Eye (tissue), 1 donor: ENCODE measurements around the gene GRXCR2.
A peak's percentile ranks its signal among the peaks of the same experiment; 100 is the strongest.
"Not testable (repeated sequence)": the region's sequence is repeated elsewhere in the genome, so short reads cannot be mapped to it uniquely, and the experiment has no call there.

ENCODE experiments used
- DNase-seq: peaks from one replicate; pipeline ENCODE4 v3.0.0-alpha.2; 2015

The GRXCR2 gene

GRCh38 chr5:145872914-145873313 is at the start of gene GRXCR2:
TSS of gene GRXCR2 (minus strand) at chr5:145873014. CDS start at chr5:145872968, 46 bp downstream.
- no peak for DNase-seq

GRCh38 chr5:145922059-145922458 is 49.2 kb upstream of the GRXCR2 start:
- DNase-seq = no peak

- no peak for DNase-seq
Measured at GRCh38 chr5:145921211-145921610, 48.4 kb upstream of the GRXCR2 start.

- DNase-seq = no peak
Measured at GRCh38 chr5:145920542-145921210, 47.9 kb upstream of the GRXCR2 start.

GRCh38 chr5:145919413-145919812 is 46.6 kb upstream of the GRXCR2 start:
- no peak for DNase-seq

- DNase-seq = no peak
Measured at GRCh38 chr5:145918397-145918796, 45.6 kb upstream of the GRXCR2 start.

GRCh38 chr5:145917288-145917687 is 44.5 kb upstream of the GRXCR2 start:
- no peak for DNase-seq

GRCh38 chr5:145915970-145916638 is 43.3 kb upstream of the GRXCR2 start:
- no peak for DNase-seq

GRCh38 chr5:145913701-145914100 is 40.9 kb upstream of the GRXCR2 start:
- no peak for DNase-seq

GRCh38 chr5:145912594-145912993 is 39.8 kb upstream of the GRXCR2 start:
- no peak for DNase-seq

GRCh38 chr5:145912019-145912418 is 39.2 kb upstream of the GRXCR2 start:
- DNase-seq = no peak

- DNase-seq = no peak
Measured at GRCh38 chr5:145911164-145911563, 38.4 kb upstream of the GRXCR2 start.

- no peak for DNase-seq
Measured at GRCh38 chr5:145908206-145908960, 35.6 kb upstream of the GRXCR2 start.

GRCh38 chr5:145906401-145906800 is 33.6 kb upstream of the GRXCR2 start:
- no peak for DNase-seq

- no peak for DNase-seq
Measured at GRCh38 chr5:145904743-145905142, 31.9 kb upstream of the GRXCR2 start.

GRCh38 chr5:145903867-145904266 is 31.1 kb upstream of the GRXCR2 start:
- no peak for DNase-seq

- DNase-seq = no peak
Measured at GRCh38 chr5:145903113-145903512, 30.3 kb upstream of the GRXCR2 start.

- no peak for DNase-seq
Measured at GRCh38 chr5:145902421-145902820, 29.6 kb upstream of the GRXCR2 start.

- DNase-seq = no peak
Measured at GRCh38 chr5:145898171-145898570, 25.4 kb upstream of the GRXCR2 start.

- DNase-seq = not testable (repeated sequence)
Measured at GRCh38 chr5:145891378-145891777, 18.6 kb upstream of the GRXCR2 start.

- DNase-seq = no peak
Measured at GRCh38 chr5:145889611-145890010, 16.8 kb upstream of the GRXCR2 start.

GRCh38 chr5:145887976-145888574 is 15.3 kb upstream of the GRXCR2 start:
- peak; percentile 57 for DNase-seq

- no peak for DNase-seq
Measured at GRCh38 chr5:145887217-145887616, 14.4 kb upstream of the GRXCR2 start.
